ENCODE measurements around the gene ELP4.

ELP4 gene

GRCh38 chr11:31711137-31711536 is 201.6 kb downstream of the ELP4 start:
- no peak for TF ChIP-seq CTCF (conservative IDR thresholded peaks at IDR 0.05; ENCODE audit: low read depth, low read length)
- H3K4me3 ChIP-seq (ENCODE audit: low read depth, low read length) = no peak overlapping the region
- no peak for DNase-seq (ENCODE audit: low read depth)

GRCh38 chr11:31712851-31713250 is 203.3 kb downstream of the ELP4 start:
- H3K4me3 ChIP-seq (ENCODE audit: low read depth, low read length) = no peak overlapping the region
- DNase-seq (ENCODE audit: low read depth) = no peak
- TF ChIP-seq CTCF (conservative IDR thresholded peaks at IDR 0.05; ENCODE audit: low read depth, low read length) = no peak

- no peak for DNase-seq (ENCODE audit: low read depth)
- TF ChIP-seq CTCF (conservative IDR thresholded peaks at IDR 0.05; ENCODE audit: low read depth, low read length) = no peak
- no peak overlapping the region for H3K4me3 ChIP-seq (ENCODE audit: low read depth, low read length)
These were observed 205.3 kb downstream of the ELP4 start for GRCh38 chr11:31714840-31715239.

- no peak for TF ChIP-seq CTCF (conservative IDR thresholded peaks at IDR 0.05; ENCODE audit: low read depth, low read length)
- H3K4me3 ChIP-seq (ENCODE audit: low read depth, low read length) = no peak overlapping the region
- DNase-seq (ENCODE audit: low read depth) = peak; percentile 6
These were observed 210.7 kb downstream of the ELP4 start for GRCh38 chr11:31720225-31720624.

GRCh38 chr11:31720671-31721365 is 211.3 kb downstream of the ELP4 start:
- no peak for DNase-seq (ENCODE audit: low read depth)

GRCh38 chr11:31722754-31723153 is 213.2 kb downstream of the ELP4 start:
- TF ChIP-seq CTCF (conservative IDR thresholded peaks at IDR 0.05; ENCODE audit: low read depth, low read length) = no peak
- no peak for DNase-seq (ENCODE audit: low read depth)
- no peak overlapping the region for H3K4me3 ChIP-seq (ENCODE audit: low read depth, low read length)

More at GRCh38 chr11:31720671-31721365, 211.3 kb downstream of the ELP4 start:
- TF ChIP-seq CTCF (conservative IDR thresholded peaks at IDR 0.05; ENCODE audit: low read depth, low read length) = no peak
- H3K4me3 ChIP-seq (ENCODE audit: low read depth, low read length) = no peak overlapping the region

- DNase-seq (ENCODE audit: low read depth) = no peak
- H3K4me3 ChIP-seq (ENCODE audit: low read depth, low read length) = no peak overlapping the region
- no peak for TF ChIP-seq CTCF (conservative IDR thresholded peaks at IDR 0.05; ENCODE audit: low read depth, low read length)
These were observed 215.6 kb downstream of the ELP4 start for GRCh38 chr11:31725176-31725575.
